ENCODE results near the gene EML3.

DNA sequence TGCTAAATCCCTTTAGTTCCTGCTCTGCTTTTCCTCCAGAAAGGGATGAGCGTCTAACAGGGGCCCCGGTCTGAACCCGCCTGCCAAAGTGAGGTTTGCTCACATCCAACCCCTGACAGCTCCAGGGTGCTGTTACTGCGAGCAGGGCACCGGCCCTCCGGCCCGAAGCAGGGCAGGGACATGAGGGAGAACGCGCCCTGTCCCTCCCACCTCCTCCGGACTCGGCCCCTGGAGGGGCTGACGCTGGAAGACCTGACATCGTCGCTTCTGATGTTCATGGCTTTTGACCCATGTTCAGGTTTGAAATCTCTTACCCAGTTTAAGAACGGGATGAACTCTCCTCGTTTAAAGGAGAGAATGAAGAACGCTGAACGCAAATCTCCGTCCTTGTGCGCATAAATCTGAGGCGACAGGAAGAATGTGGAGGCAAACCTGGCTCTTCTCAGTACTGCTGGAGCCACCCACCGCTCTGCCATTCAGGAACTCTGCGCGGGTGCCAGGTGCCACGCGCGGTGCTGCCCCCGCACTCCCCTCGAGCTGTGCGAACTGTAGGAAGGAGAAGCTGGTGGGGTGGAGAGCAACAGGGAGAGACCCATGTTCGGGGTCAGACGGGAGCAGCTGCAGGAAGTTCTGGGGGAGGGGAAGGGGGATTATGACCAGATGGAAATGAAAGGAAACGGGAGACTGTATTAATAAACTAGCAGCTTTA, 38.1 kb downstream of the EML3 start:
- TF ChIP-seq, protein P1, sequence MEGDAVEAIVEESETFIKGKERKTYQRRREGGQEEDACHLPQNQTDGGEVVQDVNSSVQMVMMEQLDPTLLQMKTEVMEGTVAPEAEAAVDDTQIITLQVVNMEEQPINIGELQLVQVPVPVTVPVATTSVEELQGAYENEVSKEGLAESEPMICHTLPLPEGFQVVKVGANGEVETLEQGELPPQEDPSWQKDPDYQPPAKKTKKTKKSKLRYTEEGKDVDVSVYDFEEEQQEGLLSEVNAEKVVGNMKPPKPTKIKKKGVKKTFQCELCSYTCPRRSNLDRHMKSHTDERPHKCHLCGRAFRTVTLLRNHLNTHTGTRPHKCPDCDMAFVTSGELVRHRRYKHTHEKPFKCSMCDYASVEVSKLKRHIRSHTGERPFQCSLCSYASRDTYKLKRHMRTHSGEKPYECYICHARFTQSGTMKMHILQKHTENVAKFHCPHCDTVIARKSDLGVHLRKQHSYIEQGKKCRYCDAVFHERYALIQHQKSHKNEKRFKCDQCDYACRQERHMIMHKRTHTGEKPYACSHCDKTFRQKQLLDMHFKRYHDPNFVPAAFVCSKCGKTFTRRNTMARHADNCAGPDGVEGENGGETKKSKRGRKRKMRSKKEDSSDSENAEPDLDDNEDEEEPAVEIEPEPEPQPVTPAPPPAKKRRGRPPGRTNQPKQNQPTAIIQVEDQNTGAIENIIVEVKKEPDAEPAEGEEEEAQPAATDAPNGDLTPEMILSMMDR (IDR thresholded peaks at IDR 0.05), result no peak
- no peak for TF ChIP-seq EZH2 (IDR thresholded peaks at IDR 0.05)
